B cell (primary cell): ENCODE measurements around the gene KIF4A. TPM values are rescaled to one million over a fixed set of nuclear protein-coding genes. Genes with fewer than 3 reads are reported as not detected.

Source experiments
- ATAC-seq: fragments of 200-7000 bp; cut with Tn5 transposase; one replicate; pipeline ENCODE4 v1.10.0; 2021; ENCODE audit warnings: low read depth, mild to moderate bottlenecking, moderate number of reproducible peaks, moderate library complexity
- CTCF ChIA-PET: fragments of 350-600 bp; sonication (Branson Sonifier 250); formaldehyde crosslinking; loops from one replicate; lab custom pipeline; 2021; ENCODE audit warnings: antibody characterized with exemption, inconsistent platforms; lab: Charles Lee
- POLR2A ChIA-PET: fragments of 350-600 bp; sonication (Branson Sonifier 250); formaldehyde crosslinking; loops from one replicate; lab custom pipeline; 2021; ENCODE audit warnings: antibody characterized with exemption; lab: Charles Lee
- DNase-seq: peaks from one replicate; pipeline ENCODE4 v3.0.0; 2013
- H2AFZ ChIP-seq: 2 replicates; pipeline ENCODE4 v1.6.1; 2012; ENCODE audit warnings: mild to moderate bottlenecking, low read depth, low read length; ENCODE audit not compliant: insufficient read depth, poor library complexity, severe bottlenecking
- H3K27ac ChIP-seq, 2 donors: 1 replicate in 1 of 2; 2 replicates in 1 of 2; pipeline ENCODE4 v1.5.1; 2012 to 2013; ENCODE audit warnings: low read length in 2 of 2, mild to moderate bottlenecking in 2 of 2, moderate library complexity in 1 of 2
- H3K27me3 ChIP-seq, 4 experiments: fragments of 200-600 bp in 1 of 4; sonication (generic) in 1 of 4; replicated peaks in 1 of 4; 1 replicate in 2 of 4; 2 replicates in 2 of 4; pipeline versions ENCODE4 v1.6.1 to v1.7.0; 2013 to 2016; ENCODE audit warnings: low read length in 3 of 4, mild to moderate bottlenecking in 2 of 4, mixed read lengths in 1 of 4, moderate library complexity in 1 of 4; ENCODE audit not compliant: insufficient read depth in 4 of 4, control insufficient read depth in 3 of 4; ENCODE audit errors: control extremely low read depth in 1 of 4
- H3K36me3 ChIP-seq, 2 experiments: replicated peaks in 1 of 2; 1 replicate in 1 of 2; 2 replicates in 1 of 2; pipeline versions ENCODE4 v1.6.1 to v1.7.1; 2013; ENCODE audit warnings: low read length in 1 of 2; ENCODE audit not compliant: insufficient read depth in 2 of 2, control insufficient read depth in 1 of 2; ENCODE audit errors: control extremely low read depth in 1 of 2, extremely low read depth in 1 of 2
- H3K4me1 ChIP-seq, 2 donors: fragments of 200-600 bp in 1 of 2; sonication (generic) in 1 of 2; 1 replicate in 1 of 2; 2 replicates in 1 of 2; pipeline versions ENCODE4 v1.5.1 to v1.6.1; 2013 to 2017; ENCODE audit warnings: low read length in 2 of 2; ENCODE audit not compliant: control insufficient read depth in 2 of 2, insufficient read depth in 2 of 2
- H3K4me2 ChIP-seq: replicated peaks from 2 replicates; pipeline ENCODE3; 2012; ENCODE audit warnings: mild to moderate bottlenecking, low read depth, low read length; ENCODE audit not compliant: poor library complexity, severe bottlenecking
- H3K4me3 ChIP-seq, 5 experiments: fragments of 200-600 bp in 1 of 5; sonication (generic) in 1 of 5; 1 replicate in 3 of 5; 2 replicates in 2 of 5; pipeline versions ENCODE4 v1.5.1 to v1.7.0; 2011 to 2016; ENCODE audit warnings: low read length in 4 of 5, mild to moderate bottlenecking in 4 of 5, low read depth in 2 of 5, control low read depth in 1 of 5, moderate library complexity in 1 of 5; ENCODE audit not compliant: insufficient read depth in 1 of 5; ENCODE audit errors: control extremely low read depth in 1 of 5, extremely low read depth in 1 of 5
- H3K79me2 ChIP-seq: fragments of 200-600 bp; sonication (generic); one replicate; pipeline ENCODE4 v1.6.0; 2016; ENCODE audit warnings: low read length; ENCODE audit not compliant: control insufficient read depth, insufficient read depth
- H3K9ac ChIP-seq: fragments of 200-600 bp; sonication (generic); 2 replicates; pipeline ENCODE4 v1.6.1; 2017; ENCODE audit warnings: mild to moderate bottlenecking, low read length, moderate library complexity
- H3K9me3 ChIP-seq, 3 donors: one replicate each; pipeline versions ENCODE4 v1.6.1 to v1.7.1; 2013; ENCODE audit warnings: low read length in 2 of 3; ENCODE audit not compliant: control insufficient read depth in 2 of 3, insufficient read depth in 1 of 3; ENCODE audit errors: control extremely low read depth in 1 of 3
- H4K20me1 ChIP-seq: 2 replicates; pipeline ENCODE4 v1.6.0; 2012; ENCODE audit warnings: mild to moderate bottlenecking, low read length; ENCODE audit not compliant: insufficient read depth, control insufficient read depth, poor library complexity, severe bottlenecking
- H3K27ac Mint-ChIP-seq: one replicate; pipeline ENCODE4 v1.8.0; 2021; ENCODE audit warnings: mixed read lengths
- H3K27me3 Mint-ChIP-seq: one replicate; pipeline ENCODE4 v1.8.0; 2021; ENCODE audit warnings: mixed read lengths
- H3K4me1 Mint-ChIP-seq: one replicate; pipeline ENCODE4 v1.8.0; 2021; ENCODE audit warnings: mixed read lengths
- H3K4me3 Mint-ChIP-seq: one replicate; pipeline ENCODE4 v1.8.0; 2021; ENCODE audit warnings: mixed read lengths
- H3K9me3 Mint-ChIP-seq: one replicate; pipeline ENCODE4 v1.8.0; 2022; ENCODE audit warnings: mixed read lengths; ENCODE audit not compliant: insufficient read depth
- CTCF ChIP-seq: fragments of 200-600 bp; IDR thresholded peaks from one replicate; pipeline ENCODE4 v1.8.0; 2022; ENCODE audit warnings: antibody characterized with exemption, mild to moderate bottlenecking
- EZH2 ChIP-seq: IDR thresholded peaks from 2 replicates; pipeline ENCODE4 v1.6.1; 2012; ENCODE audit warnings: borderline replicate concordance, low read depth, mild to moderate bottlenecking, moderate library complexity, low read length; ENCODE audit not compliant: insufficient read depth, poor library complexity, severe bottlenecking
- WGBS: methylation state at CpG from one replicate; pipeline ENCODE4 v1.1.5; 2013; ENCODE audit warnings: missing lambda C conversion rate; ENCODE audit not compliant: insufficient coverage; 5-methylcytosine and 5-hydroxymethylcytosine counted together
- intact Hi-C: fragments of 100-400 bp; cut with micrococcal nuclease; formaldehyde crosslinking; loops from one replicate; pipeline ENCODE4 v1.10.0; 2022
- polyA plus RNA-seq: library from polyadenylated mRNA; depleted of rRNA; stranded (reverse); fragments of >200 nt; gene quantifications from 2 replicates; pipeline ENCODE4 v1.2.3, GENCODE V29; 2012
- small RNA-seq: library from RNA; depleted of rRNA; stranded (forward); fragments of <200 nt; gene quantifications from one replicate; pipeline ENCODE3, GENCODE V24; 2012; ENCODE audit warnings: low replicate concordance, low read depth; ENCODE audit not compliant: insufficient read length
- total RNA-seq, 2 donors: library from RNA; stranded (reverse); fragments of 120-200 nt in 1 of 2; gene quantifications; 1 replicate in 1 of 2; 2 replicates in 1 of 2; pipeline versions ENCODE4 v1.2.3 to v1.2.4, GENCODE V29; 2013 to 2022

The KIF4A gene
- total and polyA plus RNA-seq, 2 donors (not counting 1 experiment from before 2014, with no cell fraction given): 0.06 to 0.07 TPM

GRCh38 chrX:70468709-70469108, 178.8 kb downstream of the KIF4A start:
- H3K27ac Mint-ChIP-seq: no peak overlapping the region
- ChIA-PET CTCF (no interaction called here), POLR2A (no interaction called here)
- ATAC-seq (no peak), DNase-seq (no peak)
- H3K4me1 Mint-ChIP-seq: peaks cover 6% of the 10 kb centered on the region
- H3K4me1 ChIP-seq: no peaks in the 10 kb centered on the region
- H3K27ac ChIP-seq: no peak overlapping the region
- H3K27me3 Mint-ChIP-seq: no peaks in the 10 kb centered on the region
- no peak overlapping the region for H3K4me3 ChIP-seq
- intact Hi-C loops: no loop called here
- no peaks in the 10 kb centered on the region for H3K27me3 ChIP-seq
- H3K4me2 ChIP-seq: no peak overlapping the region
- H3K9me3 ChIP-seq: no peaks in the 10 kb centered on the region
- H4K20me1 ChIP-seq: no peaks in the 10 kb centered on the region
- no peaks in the 10 kb centered on the region for H3K9me3 Mint-ChIP-seq
- WGBS: no CpG with 5 or more reads among the region's 1 CpG
- TF ChIP-seq EZH2: no peak
- no peak for TF ChIP-seq CTCF
- H3K79me2 ChIP-seq: no peaks in the 10 kb centered on the region
- H3K4me3 Mint-ChIP-seq: no peak overlapping the region
- no peak overlapping the region for H3K9ac ChIP-seq
- no peaks in the 10 kb centered on the region for H3K36me3 ChIP-seq
- no peak overlapping the region for H2AFZ ChIP-seq

Small RNA genes lying within 50 kb of the gene (small RNA-seq; reads per million reads assigned to genes)
- gene RNA5SP507: not detected
- not detected for gene RNU4-81P
- 7.4 reads per million, percentile 79 among the genes with 10 or more reads in this experiment for gene RNY4P23

Other genes starting within 250 kb of the KIF4A start
- not detected in 2 replicates for gene AWAT2, start 240.2 kb upstream of the KIF4A start, total RNA-seq
- gene AWAT2, start 240.2 kb upstream of the KIF4A start, polyA plus RNA-seq: not detected in 2 replicates
- gene OTUD6A, start 227.6 kb upstream of the KIF4A start, total RNA-seq: not detected in 2 replicates
- not detected in 2 replicates for gene OTUD6A, start 227.6 kb upstream of the KIF4A start, polyA plus RNA-seq
- 51.8 and 54.7 TPM in 2 replicates for gene IGBP1, start 156.7 kb upstream of the KIF4A start, total RNA-seq
- gene IGBP1, start 156.7 kb upstream of the KIF4A start, polyA plus RNA-seq: 40.1 and 45.3 TPM in 2 replicates
- gene DGAT2L6, start 112.6 kb upstream of the KIF4A start, total RNA-seq: not detected in 2 replicates
- not detected in 2 replicates for gene DGAT2L6, start 112.6 kb upstream of the KIF4A start, polyA plus RNA-seq
- gene AWAT1, start 55.4 kb upstream of the KIF4A start, total RNA-seq: not detected in 2 replicates
- not detected in 2 replicates for gene AWAT1, start 55.4 kb upstream of the KIF4A start, polyA plus RNA-seq
- gene P2RY4, start 29.9 kb upstream of the KIF4A start, total RNA-seq: 0.76 and 0.80 TPM in 2 replicates
- gene P2RY4, start 29.9 kb upstream of the KIF4A start, polyA plus RNA-seq: 0.14 and 0.34 TPM in 2 replicates
- not detected in 2 replicates for gene ARR3, start 21.8 kb upstream of the KIF4A start, total RNA-seq
- not detected in 2 replicates for gene ARR3, start 21.8 kb upstream of the KIF4A start, polyA plus RNA-seq
- not detected in 2 replicates for gene RAB41, start 7.9 kb upstream of the KIF4A start, total RNA-seq
- not detected in 2 replicates for gene RAB41, start 7.9 kb upstream of the KIF4A start, polyA plus RNA-seq
- gene PDZD11, start 177 bp upstream of the KIF4A start, total RNA-seq: 12.0 and 13.8 TPM in 2 replicates
- gene PDZD11, start 177 bp upstream of the KIF4A start, polyA plus RNA-seq: 10.9 and 16.3 TPM in 2 replicates
- not detected in 2 replicates for gene GDPD2, start 133.2 kb downstream of the KIF4A start, total RNA-seq
- not detected in 2 replicates for gene GDPD2, start 133.2 kb downstream of the KIF4A start, polyA plus RNA-seq
- gene DLG3, start 154.7 kb downstream of the KIF4A start, total RNA-seq: 6.9 and 7.4 TPM in 2 replicates
- 1.5 and 3.0 TPM in 2 replicates for gene DLG3, start 154.7 kb downstream of the KIF4A start, polyA plus RNA-seq